ENCODE data around the gene SULT6B1.

SULT6B1 gene

GRCh38 chr2:37153224-37153623 lies 35.2 kb downstream of the SULT6B1 start:
- in situ Hi-C loops (cut with MboI; ENCODE audit: low sequenced_read_pairs), result no loop called here

DNA sequence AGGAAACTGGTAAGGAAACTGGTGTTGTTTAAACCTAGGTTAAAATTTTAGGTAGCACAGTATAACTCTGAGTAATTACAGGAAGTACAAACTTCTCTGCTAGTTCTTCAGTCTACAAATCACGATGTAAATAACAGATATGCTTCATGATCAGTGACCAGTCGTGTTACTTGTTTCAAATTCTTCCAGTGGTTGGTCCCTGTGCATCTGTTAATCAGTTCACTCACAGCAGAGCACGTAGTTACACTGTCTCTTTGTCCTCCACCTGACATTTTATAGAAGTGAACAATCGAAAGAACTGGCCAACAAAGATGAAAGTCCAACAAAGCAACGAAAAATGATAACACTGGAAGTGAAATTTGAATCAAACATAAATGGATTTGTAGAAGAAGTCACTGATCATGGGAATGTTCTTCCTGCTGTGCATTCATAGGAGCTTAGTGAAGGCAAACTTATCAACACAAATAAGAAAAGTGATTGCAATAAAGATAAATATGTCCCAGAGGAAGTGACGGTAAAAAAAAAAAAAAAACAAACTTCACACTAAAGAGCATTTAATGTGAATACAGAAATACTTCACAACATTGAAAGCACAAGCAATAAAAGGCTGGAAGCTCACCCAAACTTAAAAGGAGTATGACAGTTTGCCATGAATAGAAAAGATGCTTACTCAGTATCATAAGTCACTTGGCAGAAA lies 38.7 kb downstream of the SULT6B1 start:
- in situ Hi-C loops (cut with MboI; ENCODE audit: low sequenced_read_pairs), result no loop called here

- in situ Hi-C loops (cut with MboI; ENCODE audit: low sequenced_read_pairs), result no loop called here
Observed at GRCh38 chr2:37148325-37148724, 40.1 kb downstream of the SULT6B1 start.

- in situ Hi-C loops (cut with MboI; ENCODE audit: low sequenced_read_pairs), result no loop called here
Observed at GRCh38 chr2:37146062-37146461, 42.4 kb downstream of the SULT6B1 start.

DNA sequence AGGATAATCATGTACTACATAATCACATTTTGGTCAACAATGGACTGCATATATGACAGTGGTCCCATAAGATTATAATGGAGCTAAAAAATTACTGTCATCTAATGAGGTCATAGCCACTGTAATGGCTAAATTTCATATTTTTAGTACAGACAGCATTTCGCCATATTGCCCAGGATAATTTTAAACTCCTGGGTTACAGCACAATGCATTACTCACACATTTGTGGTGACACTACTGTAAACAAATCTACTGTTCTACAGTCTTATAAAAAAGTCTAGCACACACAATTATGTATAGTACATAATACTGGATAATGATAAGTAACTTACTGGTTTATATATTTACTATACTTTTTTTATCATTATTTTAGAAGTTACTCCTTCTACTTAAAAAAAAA lies 44.5 kb downstream of the SULT6B1 start:
- in situ Hi-C loops (cut with MboI; ENCODE audit: low sequenced_read_pairs), result no loop called here

GRCh38 chr2:37142546-37142945 lies 45.9 kb downstream of the SULT6B1 start:
- in situ Hi-C loops (cut with MboI; ENCODE audit: low sequenced_read_pairs), result no loop called here

- in situ Hi-C loops (cut with MboI; ENCODE audit: low sequenced_read_pairs), result no loop called here
Observed at GRCh38 chr2:37132914-37133313, 55.6 kb downstream of the SULT6B1 start.

DNA sequence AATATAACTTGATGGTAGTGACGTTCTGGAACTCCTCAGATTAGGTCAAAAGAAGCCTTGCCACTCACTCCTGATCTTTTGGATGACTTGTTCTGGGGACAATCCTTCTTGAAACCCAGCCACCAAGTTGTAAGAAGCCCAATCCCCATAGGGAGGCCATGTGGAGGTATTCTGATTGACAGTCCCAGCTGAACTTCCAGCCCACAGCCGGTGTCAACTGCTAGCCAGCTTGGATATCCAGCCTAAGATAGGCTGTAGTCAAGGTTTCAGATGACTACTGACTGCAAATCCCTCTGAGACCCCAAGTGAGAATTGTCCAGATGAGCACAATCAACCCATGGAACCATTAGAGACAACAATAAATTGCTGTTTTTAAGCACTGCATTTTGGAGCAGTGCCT lies 63.1 kb downstream of the SULT6B1 start:
- in situ Hi-C loops (cut with MboI; ENCODE audit: low sequenced_read_pairs), result no loop called here

GRCh38 chr2:37119157-37119556 lies 69.3 kb downstream of the SULT6B1 start:
- in situ Hi-C loops (cut with MboI; ENCODE audit: low sequenced_read_pairs), result no loop called here

All from hTERT RPE-1 (cell line).